Transverse colon (tissue), 4 donors: ENCODE results near the gene RXFP1. TPM values are rescaled to one million over a fixed set of nuclear protein-coding genes. Genes with fewer than 3 reads are reported as not detected.
"Not testable (repeated sequence)": the region's sequence is repeated elsewhere in the genome, so short reads cannot be mapped to it uniquely, and the experiment has no call there.

Experiments used
- DNase-seq: peaks from one replicate; pipeline ENCODE4 v3.0.0-alpha.2; 2019
- H3K27ac ChIP-seq, 4 donors: fragments of 200-600 bp; sonication (generic); 2 replicates each; pipeline ENCODE4 v1.5.1; 2016 to 2018; ENCODE audit warnings: inconsistent platforms in 4 of 4
- H3K27me3 ChIP-seq: fragments of 200-600 bp; sonication (generic); 2 replicates; pipeline ENCODE4 v1.5.1; 2017; ENCODE audit warnings: inconsistent platforms
- H3K36me3 ChIP-seq, 4 donors: fragments of 200-600 bp; sonication (generic); 2 replicates each; pipeline ENCODE4 v1.5.1; 2017 to 2019; ENCODE audit warnings: inconsistent platforms in 4 of 4
- H3K4me1 ChIP-seq, 4 donors: fragments of 200-600 bp; sonication (generic); 2 replicates each; pipeline ENCODE4 v1.5.1; 2017 to 2020; ENCODE audit warnings: inconsistent platforms in 4 of 4
- H3K4me3 ChIP-seq, 4 donors: fragments of 200-600 bp; sonication (generic); 1 replicate in 1 of 4; 2 replicates in 3 of 4; pipeline versions ENCODE4 v1.5.1 to v1.6.1; 2017 to 2019; ENCODE audit warnings: inconsistent platforms in 4 of 4
- H3K9me3 ChIP-seq, 2 donors: fragments of 200-600 bp; sonication (generic); 2 replicates each; pipeline ENCODE4 v1.5.1; 2017 to 2019; ENCODE audit warnings: inconsistent platforms in 2 of 2
- CTCF ChIP-seq, 5 experiments: fragments of 200-600 bp in 3 of 5; fragments of 450-650 bp in 2 of 5; sonication (generic) in 3 of 5; IDR thresholded peaks; 1 replicate in 2 of 5; 2 replicates in 3 of 5; pipeline ENCODE4 v1.5.1; 2016 to 2017; ENCODE audit warnings: antibody characterized with exemption in 5 of 5, inconsistent platforms in 3 of 5, mild to moderate bottlenecking in 2 of 5, moderate library complexity in 1 of 5
- EP300 ChIP-seq: sonication (generic); formaldehyde crosslinking; IDR thresholded peaks from one replicate; pipeline ENCODE4 v1.6.1; 2017; ENCODE audit warnings: antibody characterized with exemption, low read depth
- POLR2A ChIP-seq: fragments of 450-650 bp; IDR thresholded peaks from one replicate; pipeline ENCODE4 v1.6.1; 2016; ENCODE audit warnings: antibody characterized with exemption, mild to moderate bottlenecking, moderate library complexity
- POLR2AphosphoS5 ChIP-seq, 3 donors: sonication (generic); formaldehyde crosslinking; IDR thresholded peaks; one replicate each; pipeline ENCODE4 v1.6.1; 2016; ENCODE audit warnings: antibody characterized with exemption in 3 of 3
- WGBS, 2 donors: methylation state at CpG; one replicate each; pipeline ENCODE4 v1.1.5; 2018; ENCODE audit warnings: low coverage in 1 of 2; 5-methylcytosine and 5-hydroxymethylcytosine counted together
- in situ Hi-C, 4 donors: fragments of 200-750 bp; cut with MboI; loops; one replicate each; pipeline versions ENCODE4 v1.15.0 to v1.15.1; 2017; ENCODE audit warnings: low sequenced_read_pairs in 3 of 4, low pct_ligation_motif_present in 1 of 4, low pct_unique_long_range_greater_than_20kb in 1 of 4
- intact Hi-C: fragments of 100-400 bp; cut with DNase I; formaldehyde crosslinking; loops from one replicate; pipeline ENCODE4 v1.15.1; 2023; ENCODE audit warnings: low total_unique reads
- total RNA-seq, 4 donors: library from RNA; depleted of rRNA; stranded (reverse); fragments of >200 nt; gene quantifications; one replicate each; pipeline ENCODE4 v1.1.0, GENCODE V29; 2016

Gene RXFP1
- total RNA-seq, 4 donors from 2014 or later: 0.16 TPM; not detected in 3

- TF ChIP-seq EP300 (no peak), POLR2AphosphoS5 (IDR thresholded peaks at IDR 0.05) (no peak), CTCF (IDR thresholded peaks at IDR 0.05) (no peak), POLR2A (no peak)
- H3K27ac ChIP-seq: no peak overlapping the region
- H3K27me3 ChIP-seq: no peaks in the 10 kb centered on the region
- in situ Hi-C loops: no loop called here
- DNase-seq: no peak
- no peak overlapping the region for H3K4me3 ChIP-seq
- no peaks in the 10 kb centered on the region for H3K4me1 ChIP-seq
- 70 to 92% methylated on average over 2 to 11 of the region's 11 CpGs for WGBS, 2 donors
- H3K36me3 ChIP-seq: no peaks in the 10 kb centered on the region
- no peaks in the 10 kb centered on the region for H3K9me3 ChIP-seq
- intact Hi-C loops: no loop called here
Observed at GRCh38 chr4:158657291-158657690, 135.6 kb downstream of the RXFP1 start.

- H3K36me3 ChIP-seq, H3K9me3 ChIP-seq, H3K4me1 ChIP-seq, in situ Hi-C loops, H3K27ac ChIP-seq, intact Hi-C loops, DNase-seq, H3K27me3 ChIP-seq, H3K4me3 ChIP-seq: not testable (repeated sequence)
- 57 to 92% methylated on average over 4 of the region's 4 CpGs for WGBS, 2 donors
Observed at GRCh38 chr4:158663255-158663654, 141.6 kb downstream of the RXFP1 start.

GRCh38 chr4:158663707-158664625, 142.3 kb downstream of the RXFP1 start:
- H3K27ac ChIP-seq, H3K4me1 ChIP-seq, intact Hi-C loops, H3K27me3 ChIP-seq, H3K4me3 ChIP-seq, H3K9me3 ChIP-seq, DNase-seq, H3K36me3 ChIP-seq, in situ Hi-C loops: not testable (repeated sequence)
- 78 to 83% methylated on average over 7 to 8 of the region's 8 CpGs for WGBS, 2 donors

GRCh38 chr4:158664806-158665205, 143.1 kb downstream of the RXFP1 start:
- Histone ChIP-seq H3K9me3 (no peaks in the 10 kb centered on the region), H3K36me3 (no peaks in the 10 kb centered on the region), H3K4me3 (no peak overlapping the region), H3K27me3 (no peaks in the 10 kb centered on the region), H3K27ac (no peak overlapping the region), H3K4me1 (no peaks in the 10 kb centered on the region)
- TF ChIP-seq EP300 (no peak), POLR2A (no peak), CTCF (IDR thresholded peaks at IDR 0.05) (no peak), POLR2AphosphoS5 (IDR thresholded peaks at IDR 0.05) (no peak)
- no peak for DNase-seq
- WGBS, 2 donors: 91 to 97% methylated on average over 8 to 18 of the region's 18 CpGs
- intact Hi-C loops (no loop called here), in situ Hi-C loops (no loop called here)

- in situ Hi-C loops (no loop called here), intact Hi-C loops (no loop called here)
- DNase-seq: no peak
- Histone ChIP-seq H3K27me3 (no peaks in the 10 kb centered on the region), H3K4me1 (peaks cover 3 to 10% (median 9%) of the 10 kb centered on the region in 4 donors), H3K4me3 (no peak overlapping the region), H3K36me3 (no peaks in the 10 kb centered on the region), H3K9me3 (no peaks in the 10 kb centered on the region), H3K27ac (no peak overlapping the region)
- WGBS, 2 donors: 97 to 98% methylated on average over 2 of the region's 2 CpGs
- TF ChIP-seq POLR2A: no peak
- no peak for TF ChIP-seq POLR2AphosphoS5 (IDR thresholded peaks at IDR 0.05)
- no peak for TF ChIP-seq EP300
- TF ChIP-seq CTCF (IDR thresholded peaks at IDR 0.05): no peak
Observed at GRCh38 chr4:158666892-158667291, 145.2 kb downstream of the RXFP1 start.
